GM21526 (cell line): ENCODE data around the gene COG5.

Experiments
- ATAC-seq: cut with Tn5 transposase; IDR thresholded peaks from one replicate; pipeline ENCODE4 v1.9.1; 2021; ENCODE audit warnings: moderate library complexity; ENCODE audit not compliant: unreplicated experiment, low FRiP score

Gene COG5

DNA sequence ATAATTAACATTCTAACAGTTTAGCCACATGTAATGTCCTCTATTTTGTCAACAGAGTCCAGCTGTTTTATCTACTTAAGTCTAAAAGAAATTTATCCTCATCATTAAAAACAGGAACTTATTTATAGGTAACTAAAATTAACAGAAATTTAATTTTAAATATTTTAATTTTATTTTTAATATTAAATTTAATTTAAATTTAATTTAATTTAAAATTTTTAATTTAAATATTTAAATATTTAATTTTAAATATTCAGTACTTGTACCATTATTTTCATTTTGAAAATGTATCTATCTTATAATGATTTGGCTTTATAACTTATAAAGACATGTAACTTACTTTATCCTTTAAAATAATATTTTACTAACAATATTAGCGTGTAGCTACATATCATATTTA, 94.9 kb downstream of the COG5 start:
- no peak for ATAC-seq

DNA sequence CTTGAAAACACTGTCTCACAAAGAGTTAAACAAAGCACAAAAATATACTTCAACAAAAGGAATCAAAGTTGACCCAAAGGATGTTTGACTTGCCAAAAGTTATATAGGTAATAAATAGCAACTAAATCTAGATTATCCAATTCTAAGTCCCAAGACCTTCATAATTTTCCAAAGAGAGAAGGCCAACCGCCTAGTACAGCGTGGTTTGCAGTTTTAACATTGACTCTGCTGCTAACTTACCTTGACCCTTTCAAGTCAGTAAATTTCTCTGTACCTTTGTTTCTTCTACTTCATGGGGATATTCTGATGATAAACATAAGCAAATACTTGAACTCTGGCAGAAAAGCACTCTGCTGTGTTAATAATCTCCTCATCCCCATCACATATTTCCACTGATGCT, 95.7 kb downstream of the COG5 start:
- no peak for ATAC-seq

DNA sequence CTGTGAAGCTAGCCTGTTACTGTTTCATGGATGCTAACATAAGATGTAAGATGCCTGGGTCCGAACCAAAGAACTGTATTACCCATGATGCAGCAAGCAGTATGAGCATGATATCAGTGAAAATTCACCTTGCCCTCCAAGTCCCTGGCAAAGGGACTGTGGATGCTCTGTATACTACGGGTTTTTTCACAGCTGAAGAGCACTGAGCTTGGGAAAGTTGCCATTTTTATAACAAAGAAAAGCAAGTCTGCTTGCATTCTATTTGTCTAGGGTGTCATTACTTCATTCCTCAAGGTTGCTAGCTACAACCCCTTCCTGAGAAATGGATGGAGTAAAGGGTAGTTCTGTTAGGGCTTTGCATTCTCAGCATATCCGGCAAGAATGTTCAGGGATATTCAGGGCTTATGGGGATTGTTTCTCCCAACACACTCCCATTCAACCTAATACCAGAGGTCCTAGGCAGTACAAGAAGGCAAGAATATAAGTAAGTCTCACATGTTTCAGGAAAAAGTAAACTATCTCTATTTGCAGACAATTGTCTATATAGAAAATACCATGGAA, 99.0 kb downstream of the COG5 start:
- no peak for ATAC-seq

DNA sequence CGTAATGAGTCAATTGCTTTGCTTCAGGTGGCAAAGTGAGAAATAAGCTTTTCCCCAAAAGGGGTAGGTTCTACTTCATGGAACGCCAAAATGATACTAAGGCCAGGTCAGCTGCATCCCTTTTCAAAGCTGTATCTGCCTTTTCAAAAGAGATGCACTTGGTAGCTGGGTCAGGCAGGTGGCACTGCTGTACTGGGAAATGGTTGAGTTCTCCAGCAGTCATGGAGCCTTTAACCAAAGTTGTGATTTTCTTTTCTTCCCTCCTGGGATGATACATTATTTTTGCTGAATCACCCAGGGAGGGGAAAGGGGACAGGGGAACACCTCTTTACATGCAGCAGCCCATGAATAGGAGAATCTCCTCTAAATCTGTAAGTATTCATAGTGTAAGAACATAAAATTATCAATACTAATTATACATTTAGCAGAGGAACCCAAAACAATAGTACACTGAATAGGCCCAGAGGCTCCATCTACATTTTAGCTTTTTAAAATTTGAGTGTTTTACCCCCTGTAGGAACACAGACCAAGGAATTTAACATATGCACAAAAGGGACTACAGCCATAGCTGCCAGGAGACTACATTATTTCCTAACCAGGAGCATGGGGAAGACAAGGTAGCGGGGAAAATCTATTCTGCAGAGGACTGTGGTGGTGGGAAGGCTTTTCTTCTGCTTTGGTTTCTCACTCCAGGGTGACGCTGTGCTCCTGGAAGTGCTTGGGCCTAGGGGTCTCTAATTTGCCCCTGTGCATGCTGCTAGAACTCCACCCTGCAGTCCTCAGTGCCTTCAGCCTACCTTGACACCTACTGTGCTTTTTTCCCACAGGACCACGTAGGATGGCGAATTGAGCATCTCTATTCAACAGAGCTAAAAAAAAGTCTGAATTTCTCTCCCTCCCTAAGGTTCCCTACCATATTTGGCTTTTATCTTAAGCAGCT, 100.3 kb downstream of the COG5 start:
- no peak for ATAC-seq

DNA sequence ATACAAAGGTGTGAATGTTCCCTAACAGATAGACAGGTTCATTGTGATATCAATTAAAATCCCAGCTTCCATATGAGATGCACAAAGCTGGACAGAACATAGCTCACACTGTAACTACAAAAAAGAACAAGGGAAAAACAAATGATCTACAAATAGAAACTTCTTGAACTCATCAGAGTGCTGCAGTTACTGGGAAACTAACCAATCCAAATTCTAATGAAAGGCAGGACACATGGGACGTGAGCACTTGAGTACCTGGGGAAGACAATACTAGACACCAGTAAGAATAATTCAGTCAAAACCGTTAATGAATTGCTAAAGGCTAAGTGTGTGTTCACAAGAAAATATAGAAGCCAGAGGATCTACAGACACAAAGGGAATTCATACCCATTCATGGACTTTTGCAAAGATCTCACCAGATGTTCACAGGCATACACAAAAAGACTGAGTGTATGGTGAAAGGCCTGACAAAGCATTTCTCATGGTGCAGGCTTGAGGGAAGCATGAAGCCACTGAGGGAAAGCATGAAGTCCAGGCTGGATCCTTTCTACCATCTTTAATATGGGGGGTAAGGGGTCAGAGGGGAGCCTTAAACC, 101.7 kb downstream of the COG5 start:
- no peak for ATAC-seq

DNA sequence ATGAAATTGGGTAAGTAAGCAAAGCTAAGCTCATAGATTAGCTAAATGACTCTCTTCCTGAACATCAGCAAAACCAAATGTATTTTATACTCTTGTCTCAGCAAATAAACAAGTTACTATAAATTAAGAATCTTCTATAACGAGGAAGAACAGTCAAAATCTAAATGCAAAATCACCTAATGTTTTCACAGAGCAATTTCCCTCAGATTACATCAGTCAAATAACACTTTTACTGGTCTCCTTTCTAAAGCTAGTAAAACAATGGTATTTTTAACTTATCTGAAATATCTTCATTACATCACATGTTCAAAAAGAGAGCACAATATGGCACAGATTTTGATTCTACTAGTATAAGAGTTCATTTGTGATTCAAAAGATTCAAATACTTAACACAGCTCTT, 110.3 kb downstream of the COG5 start:
- ATAC-seq = no peak

DNA sequence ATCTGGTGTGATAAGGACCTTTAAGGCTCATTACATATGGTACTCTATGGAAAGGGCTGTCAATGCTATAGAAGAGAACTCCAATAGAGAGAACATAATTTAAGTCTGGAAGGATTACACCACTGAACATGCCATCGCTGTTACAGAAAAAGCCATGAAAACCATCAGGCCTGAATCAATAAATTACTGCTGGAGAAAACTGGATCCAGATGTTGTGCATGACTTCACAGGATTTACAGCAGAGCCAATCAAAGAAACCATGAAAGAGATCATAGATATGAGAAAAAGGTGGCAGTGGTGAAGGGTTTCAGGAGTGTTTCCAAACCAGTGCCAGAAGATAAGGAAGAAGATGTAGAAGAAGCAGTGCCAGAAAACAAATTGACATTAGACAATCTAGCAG, 112.8 kb downstream of the COG5 start:
- ATAC-seq = no peak

DNA sequence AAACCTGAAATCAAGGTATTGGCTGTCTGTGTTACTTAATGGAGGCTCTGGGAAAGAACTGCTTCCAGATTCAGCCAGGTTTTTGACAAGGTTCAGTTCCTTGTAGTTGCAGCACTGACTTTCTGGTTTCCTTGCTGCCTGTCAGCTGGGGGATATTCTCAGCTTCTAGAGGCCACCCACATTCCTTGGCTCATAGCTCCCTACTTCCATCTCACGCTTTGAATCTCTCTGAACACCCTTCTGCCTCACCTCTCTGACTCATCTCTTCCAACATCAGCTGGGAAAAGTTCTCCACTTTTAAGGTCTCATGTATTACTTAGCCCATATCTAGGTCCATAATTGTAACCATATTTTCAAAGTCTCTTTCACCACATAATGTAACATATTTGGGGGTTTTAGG, 116.7 kb downstream of the COG5 start:
- ATAC-seq = no peak

DNA sequence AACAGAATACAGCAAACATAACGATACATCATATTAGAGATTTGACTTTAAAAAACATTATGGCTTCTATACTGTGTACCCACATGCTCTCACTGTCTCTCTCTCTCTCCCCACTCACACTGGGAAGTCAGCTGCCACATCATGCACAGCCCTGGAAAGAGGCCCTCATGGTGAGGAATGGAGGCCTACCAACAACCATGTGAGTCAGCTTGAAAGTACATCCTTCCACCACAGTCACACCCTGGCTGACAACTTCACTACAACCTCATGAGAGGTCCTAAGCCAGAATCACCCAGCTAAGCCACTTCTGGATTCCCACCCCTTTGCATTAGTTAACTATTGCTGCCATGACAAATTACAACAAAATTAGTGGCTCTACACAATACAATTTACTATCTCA, 117.2 kb downstream of the COG5 start:
- no peak for ATAC-seq

DNA sequence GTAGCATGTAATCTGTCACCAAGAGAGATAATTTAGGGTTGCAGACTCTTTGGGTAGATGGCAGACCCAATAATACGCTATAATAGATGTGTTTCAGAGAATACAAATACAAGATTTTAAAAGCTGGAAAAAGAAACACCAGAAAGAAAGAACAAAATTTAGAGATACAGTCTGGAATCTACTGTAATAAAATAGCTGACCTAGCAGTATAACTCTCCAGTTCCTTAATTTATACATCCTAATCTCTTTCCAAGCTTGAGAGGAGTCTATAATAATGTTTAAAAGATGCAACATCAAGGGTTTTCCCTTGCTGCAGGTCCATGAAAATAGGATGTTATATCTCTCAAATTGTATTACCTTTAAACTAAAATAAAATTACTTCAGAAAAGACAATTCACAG, 121.0 kb downstream of the COG5 start:
- no peak for ATAC-seq

DNA sequence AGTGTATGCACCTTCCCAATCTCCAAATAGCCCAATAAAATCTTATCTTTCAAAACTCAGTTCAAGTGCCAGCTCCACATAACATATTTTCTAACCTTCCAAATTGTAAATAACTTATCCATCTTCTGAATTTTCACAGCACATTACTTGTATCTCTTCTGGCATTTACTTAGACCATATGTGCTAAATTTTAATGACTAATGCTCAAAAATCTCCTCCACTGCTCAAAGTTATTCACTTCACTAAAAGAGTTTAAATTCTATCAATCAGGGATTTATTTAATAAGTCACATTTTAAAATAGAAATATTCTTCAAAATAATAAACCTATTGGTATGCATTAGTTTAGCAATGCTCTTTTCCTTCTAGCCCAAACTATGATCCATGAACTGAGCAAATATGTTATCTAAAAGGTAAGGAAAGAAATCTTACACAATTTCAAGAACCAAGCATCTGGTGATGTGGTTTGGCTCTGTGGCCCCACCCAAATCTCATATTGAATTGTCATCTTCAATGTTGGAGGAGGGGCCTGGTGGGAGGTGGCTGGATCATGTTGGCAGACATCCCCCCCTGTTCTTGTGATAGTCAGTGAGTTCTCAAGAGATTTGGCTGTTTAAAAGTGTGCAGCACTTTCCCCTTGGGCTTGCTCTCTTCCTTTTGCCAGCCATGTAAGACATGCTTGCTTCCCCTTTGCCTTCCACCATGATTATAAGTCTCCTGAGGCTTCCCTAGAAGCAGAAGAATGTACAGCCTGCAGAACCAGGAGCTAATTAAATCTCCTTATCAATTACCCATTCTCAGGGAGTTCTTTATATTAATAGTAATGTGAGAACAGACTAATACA, 121.9 kb downstream of the COG5 start:
- ATAC-seq = no peak

DNA sequence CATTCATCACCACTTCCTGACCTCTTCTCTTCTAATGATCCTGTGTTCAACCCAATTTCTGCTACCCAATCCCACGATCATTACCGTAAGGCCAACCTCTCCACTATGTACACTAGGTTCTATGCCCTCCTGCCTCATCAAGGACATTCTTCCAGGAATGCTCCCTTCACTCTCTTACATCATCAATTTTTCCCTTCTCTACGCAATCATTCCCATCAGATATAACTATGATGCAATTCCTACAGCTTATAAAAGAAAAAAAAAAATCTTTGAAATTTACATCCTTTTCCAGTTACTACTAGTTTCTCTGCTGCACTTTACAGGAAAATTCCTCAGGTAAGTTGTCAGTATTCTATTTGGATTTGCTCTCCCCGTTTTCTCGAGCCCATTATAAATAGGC, 124.7 kb downstream of the COG5 start:
- no peak for ATAC-seq

DNA sequence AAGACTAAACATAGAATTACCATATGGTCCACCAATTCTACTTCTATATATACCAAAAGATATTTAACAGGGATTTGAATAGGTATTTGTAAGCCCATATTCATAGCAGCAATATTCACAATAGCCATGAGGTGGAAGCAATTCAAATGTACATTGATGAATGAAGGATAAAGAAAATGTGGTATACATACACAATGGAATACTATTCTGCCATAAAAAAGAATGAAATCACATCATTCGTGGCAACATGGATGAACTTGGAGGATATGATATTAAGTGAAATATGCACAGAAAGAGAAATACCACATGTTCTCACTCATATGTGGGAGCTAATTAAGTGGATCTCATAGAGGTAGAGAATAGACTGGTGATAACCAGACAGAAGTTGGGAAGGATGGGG, 128.0 kb downstream of the COG5 start:
- no peak for ATAC-seq

DNA sequence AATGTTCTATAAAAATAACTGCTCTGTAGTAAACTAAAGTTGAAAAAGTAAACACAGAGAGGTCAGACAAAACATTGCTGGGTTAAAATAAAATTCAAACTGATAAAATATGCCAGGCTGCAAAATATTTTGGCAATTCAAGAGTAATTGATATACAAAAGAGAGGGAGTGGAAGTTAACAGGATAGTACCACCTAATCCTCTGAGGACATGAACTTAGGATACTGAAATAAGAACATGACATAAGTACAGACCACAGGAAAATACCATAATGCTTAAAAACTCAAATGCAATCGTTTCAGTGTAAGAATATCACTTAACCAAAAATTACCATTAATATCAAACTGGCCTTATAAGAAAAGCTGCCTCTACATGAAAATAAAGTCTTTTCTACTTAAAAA, 131.5 kb downstream of the COG5 start:
- ATAC-seq = no peak

DNA sequence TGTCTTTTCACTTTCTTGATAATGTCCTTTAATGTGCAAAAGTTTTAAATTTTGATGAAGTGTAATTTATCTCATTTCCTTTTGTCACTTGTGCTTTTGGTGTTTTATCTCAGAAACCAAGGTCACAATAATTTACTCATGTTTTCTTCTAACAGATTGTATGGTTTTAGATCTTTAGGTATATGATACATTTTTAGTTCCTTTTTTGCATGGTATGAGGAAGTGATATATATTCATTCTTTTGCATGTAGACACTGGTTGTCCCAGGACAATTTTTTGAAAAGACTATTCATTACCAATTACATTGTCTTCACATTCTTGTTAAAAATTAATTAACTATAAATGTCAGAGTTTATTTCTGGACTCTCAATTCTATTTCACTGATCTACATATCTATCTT, 133.7 kb downstream of the COG5 start:
- ATAC-seq = no peak

DNA sequence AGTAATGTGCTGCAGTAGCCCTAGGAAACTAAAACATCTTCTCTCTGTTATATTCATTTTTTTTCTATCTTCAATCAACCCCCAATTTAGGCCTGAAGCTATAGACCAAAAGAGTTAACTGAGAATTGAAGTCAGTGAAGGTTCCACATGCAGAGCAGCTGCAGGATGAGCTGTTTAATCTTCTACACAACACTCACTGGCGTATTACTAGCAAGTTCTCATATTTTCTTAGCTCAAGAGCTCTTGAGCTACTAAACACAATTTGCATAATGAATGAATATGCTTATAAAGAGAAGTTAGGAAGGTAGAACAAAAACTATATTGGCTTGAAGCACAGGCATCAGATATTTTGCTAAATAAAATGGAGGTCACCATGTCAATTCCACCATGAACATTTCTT, 135.1 kb downstream of the COG5 start:
- ATAC-seq = no peak

DNA sequence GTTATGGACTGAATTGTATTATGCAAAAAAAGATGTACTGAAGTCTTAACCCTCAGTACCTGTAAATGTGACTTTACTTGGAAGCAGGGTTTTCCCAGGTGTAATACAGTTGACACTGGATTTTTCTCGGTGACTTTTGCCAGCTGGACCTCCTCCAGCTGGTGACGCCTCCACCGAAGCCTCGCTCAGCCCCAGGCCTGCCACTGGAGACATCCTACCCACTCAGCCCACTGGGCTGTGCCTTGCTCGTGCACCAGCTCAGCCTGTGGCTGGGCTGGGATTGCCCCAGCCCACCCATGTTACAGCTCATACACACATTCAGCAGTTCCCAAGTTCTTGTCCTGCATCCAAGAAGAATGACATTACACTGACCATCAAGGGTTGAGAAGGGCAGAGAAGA, 136.3 kb downstream of the COG5 start:
- ATAC-seq = no peak

DNA sequence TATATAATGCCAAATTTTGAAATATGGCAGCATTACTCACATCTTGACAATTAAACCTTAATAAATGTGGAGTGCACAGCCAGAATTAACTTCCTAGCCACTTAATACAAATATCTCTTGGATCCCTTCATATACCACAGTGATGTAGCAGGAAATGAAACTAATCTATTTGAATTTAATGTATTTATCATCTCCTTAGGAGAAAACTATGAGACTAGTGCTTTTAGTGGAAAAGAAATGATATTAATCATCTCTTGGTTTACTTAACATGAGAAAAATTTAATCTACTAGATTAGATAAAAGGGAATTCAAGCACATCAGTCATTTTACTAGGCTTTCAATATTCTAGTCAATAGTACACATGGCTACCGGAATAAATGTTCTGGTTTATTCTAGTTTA, 149.5 kb downstream of the COG5 start:
- no peak for ATAC-seq

DNA sequence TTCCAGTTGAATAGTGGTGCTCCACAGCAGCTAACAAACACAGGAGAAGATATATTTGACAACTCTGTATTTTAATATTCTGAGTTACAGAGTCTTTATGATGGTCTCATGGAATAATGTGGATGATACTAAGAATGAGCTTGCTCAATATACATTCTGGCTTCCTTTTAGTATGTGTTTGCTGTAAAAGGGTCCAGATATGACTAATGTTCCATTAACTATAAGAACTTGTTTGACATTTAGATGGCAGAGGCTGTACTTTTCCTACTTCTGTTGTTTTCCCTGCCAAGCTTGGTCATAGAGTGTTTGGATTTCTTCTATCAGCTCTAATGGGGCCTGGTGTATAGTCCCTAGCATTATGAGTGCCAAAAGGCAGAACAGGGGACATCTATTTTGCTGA, 155.4 kb downstream of the COG5 start:
- no peak for ATAC-seq

DNA sequence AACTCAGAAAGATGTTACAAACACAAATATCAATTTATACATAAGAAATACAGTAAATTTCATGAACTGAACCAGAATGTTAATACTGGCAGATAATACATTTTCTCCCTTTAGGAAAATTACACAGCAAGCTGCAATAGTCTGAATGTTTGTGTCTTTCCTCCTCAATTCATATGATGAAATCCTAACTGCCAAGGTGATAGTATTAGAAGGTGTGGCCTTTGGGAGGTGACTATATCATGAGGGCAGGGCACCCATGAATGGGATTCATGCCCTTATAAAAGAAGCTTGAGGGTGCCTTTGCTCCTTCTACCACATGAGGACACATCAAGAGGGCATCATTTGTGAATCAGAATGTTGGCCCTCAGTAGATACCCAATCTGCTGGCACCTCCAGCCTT, 158.2 kb downstream of the COG5 start:
- ATAC-seq = no peak
